Epidermal melanocyte (primary cell): Measurements from ENCODE around the gene ARPC5L.

Experiments used
- DNase-seq: peaks from one replicate; pipeline ENCODE4 v3.0.0; 2011; ENCODE audit warnings: low spot score; ENCODE audit not compliant: insufficient read length

ARPC5L gene

GRCh38 chr9:124863371-124863871 lies 1.5 kb downstream of the ARPC5L start:
- no peak for DNase-seq

GRCh38 chr9:124868511-124869465 lies 6.9 kb downstream of the ARPC5L start:
- peak; percentile 93 for DNase-seq

GRCh38 chr9:124869466-124869985 lies 7.6 kb downstream of the ARPC5L start:
- DNase-seq = no peak

- DNase-seq = no peak
Measured at GRCh38 chr9:124869986-124870560, 8.1 kb downstream of the ARPC5L start.

GRCh38 chr9:124870723-124871122 lies 8.8 kb downstream of the ARPC5L start:
- DNase-seq = no peak

- DNase-seq = no peak
Measured at GRCh38 chr9:124871156-124871561, 9.2 kb downstream of the ARPC5L start.

GRCh38 chr9:124873664-124874063 lies 11.7 kb downstream of the ARPC5L start:
- no peak for DNase-seq

- DNase-seq = no peak
Measured at GRCh38 chr9:124875501-124875900, 13.6 kb downstream of the ARPC5L start.

- no peak for DNase-seq
Measured at GRCh38 chr9:124877021-124877782, 15.3 kb downstream of the ARPC5L start.

- DNase-seq = no peak
Measured at GRCh38 chr9:124878021-124878420, 16.1 kb downstream of the ARPC5L start.

- no peak for DNase-seq
Measured at GRCh38 chr9:124878518-124878917, 16.6 kb downstream of the ARPC5L start.

- no peak for DNase-seq
Measured at GRCh38 chr9:124879226-124879625, 17.3 kb downstream of the ARPC5L start.

GRCh38 chr9:124880501-124880900 lies 18.6 kb downstream of the ARPC5L start:
- no peak for DNase-seq

- no peak for DNase-seq
Measured at GRCh38 chr9:124881138-124881743, 19.3 kb downstream of the ARPC5L start.

- no peak for DNase-seq
Measured at GRCh38 chr9:124882231-124882630, 20.3 kb downstream of the ARPC5L start.

- no peak for DNase-seq
Measured at GRCh38 chr9:124884376-124884775, 22.4 kb downstream of the ARPC5L start.

- no peak for DNase-seq
Measured at GRCh38 chr9:124885551-124885950, 23.6 kb downstream of the ARPC5L start.

GRCh38 chr9:124886461-124886860 lies 24.5 kb downstream of the ARPC5L start:
- DNase-seq = no peak

GRCh38 chr9:124886866-124887492 lies 25.0 kb downstream of the ARPC5L start:
- DNase-seq = no peak

- no peak for DNase-seq
Measured at GRCh38 chr9:124887832-124888231, 25.9 kb downstream of the ARPC5L start.

- DNase-seq = no peak
Measured at GRCh38 chr9:124889006-124889405, 27.1 kb downstream of the ARPC5L start.
